ENCODE data around the gene FIGLA.

DNA sequence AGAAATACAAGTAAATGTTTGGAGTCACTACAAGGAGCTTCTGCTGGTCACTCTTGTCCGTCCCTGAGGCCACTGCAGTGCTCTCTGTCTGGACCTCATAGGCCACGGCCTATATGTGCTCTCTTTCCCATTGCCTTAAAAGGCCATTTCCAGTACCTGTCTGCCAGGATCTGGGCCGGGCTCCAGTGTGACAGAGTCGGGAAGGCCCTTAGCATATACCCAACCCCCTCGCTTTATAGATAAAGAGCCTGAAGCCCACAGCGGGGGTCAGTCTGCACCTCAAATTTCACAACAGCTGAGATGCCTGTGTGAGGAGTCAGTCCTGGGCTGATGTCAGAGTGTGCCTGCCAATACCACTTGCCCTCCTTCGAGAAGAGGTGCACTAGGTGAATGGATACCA lies 62.3 kb downstream of the FIGLA start:
- TF ChIP-seq FOXJ3 (CRISPR knock-in tag; IDR thresholded peaks at IDR 0.05; ENCODE audit: borderline replicate concordance) (no peak), CBFB (CRISPR knock-in tag; IDR thresholded peaks at IDR 0.05; ENCODE audit: low read depth) (no peak), ELF4 (CRISPR knock-in tag; IDR thresholded peaks at IDR 0.05; ENCODE audit: low read depth) (no peak), RELA (CRISPR knock-in tag; IDR thresholded peaks at IDR 0.05; ENCODE audit: borderline replicate concordance) (no peak), NR2C2 (CRISPR knock-in tag; IDR thresholded peaks at IDR 0.05) (no peak), TCF7 (CRISPR knock-in tag; IDR thresholded peaks at IDR 0.05; ENCODE audit: low read depth) (no peak), ZNF263 (CRISPR knock-in tag; IDR thresholded peaks at IDR 0.05; ENCODE audit: low read depth) (no peak), HMGA2 (CRISPR knock-in tag; IDR thresholded peaks at IDR 0.05) (no peak), ESRRA (CRISPR knock-in tag; IDR thresholded peaks at IDR 0.05; ENCODE audit: borderline replicate concordance) (no peak), ZNF416 (CRISPR knock-in tag; IDR thresholded peaks at IDR 0.05) (no peak), ZNF671 (CRISPR knock-in tag; IDR thresholded peaks at IDR 0.05) (no peak)
- TF ChIP-seq, protein P1, sequence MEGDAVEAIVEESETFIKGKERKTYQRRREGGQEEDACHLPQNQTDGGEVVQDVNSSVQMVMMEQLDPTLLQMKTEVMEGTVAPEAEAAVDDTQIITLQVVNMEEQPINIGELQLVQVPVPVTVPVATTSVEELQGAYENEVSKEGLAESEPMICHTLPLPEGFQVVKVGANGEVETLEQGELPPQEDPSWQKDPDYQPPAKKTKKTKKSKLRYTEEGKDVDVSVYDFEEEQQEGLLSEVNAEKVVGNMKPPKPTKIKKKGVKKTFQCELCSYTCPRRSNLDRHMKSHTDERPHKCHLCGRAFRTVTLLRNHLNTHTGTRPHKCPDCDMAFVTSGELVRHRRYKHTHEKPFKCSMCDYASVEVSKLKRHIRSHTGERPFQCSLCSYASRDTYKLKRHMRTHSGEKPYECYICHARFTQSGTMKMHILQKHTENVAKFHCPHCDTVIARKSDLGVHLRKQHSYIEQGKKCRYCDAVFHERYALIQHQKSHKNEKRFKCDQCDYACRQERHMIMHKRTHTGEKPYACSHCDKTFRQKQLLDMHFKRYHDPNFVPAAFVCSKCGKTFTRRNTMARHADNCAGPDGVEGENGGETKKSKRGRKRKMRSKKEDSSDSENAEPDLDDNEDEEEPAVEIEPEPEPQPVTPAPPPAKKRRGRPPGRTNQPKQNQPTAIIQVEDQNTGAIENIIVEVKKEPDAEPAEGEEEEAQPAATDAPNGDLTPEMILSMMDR (IDR thresholded peaks at IDR 0.05): no peak
- TF ChIP-seq, protein P2, sequence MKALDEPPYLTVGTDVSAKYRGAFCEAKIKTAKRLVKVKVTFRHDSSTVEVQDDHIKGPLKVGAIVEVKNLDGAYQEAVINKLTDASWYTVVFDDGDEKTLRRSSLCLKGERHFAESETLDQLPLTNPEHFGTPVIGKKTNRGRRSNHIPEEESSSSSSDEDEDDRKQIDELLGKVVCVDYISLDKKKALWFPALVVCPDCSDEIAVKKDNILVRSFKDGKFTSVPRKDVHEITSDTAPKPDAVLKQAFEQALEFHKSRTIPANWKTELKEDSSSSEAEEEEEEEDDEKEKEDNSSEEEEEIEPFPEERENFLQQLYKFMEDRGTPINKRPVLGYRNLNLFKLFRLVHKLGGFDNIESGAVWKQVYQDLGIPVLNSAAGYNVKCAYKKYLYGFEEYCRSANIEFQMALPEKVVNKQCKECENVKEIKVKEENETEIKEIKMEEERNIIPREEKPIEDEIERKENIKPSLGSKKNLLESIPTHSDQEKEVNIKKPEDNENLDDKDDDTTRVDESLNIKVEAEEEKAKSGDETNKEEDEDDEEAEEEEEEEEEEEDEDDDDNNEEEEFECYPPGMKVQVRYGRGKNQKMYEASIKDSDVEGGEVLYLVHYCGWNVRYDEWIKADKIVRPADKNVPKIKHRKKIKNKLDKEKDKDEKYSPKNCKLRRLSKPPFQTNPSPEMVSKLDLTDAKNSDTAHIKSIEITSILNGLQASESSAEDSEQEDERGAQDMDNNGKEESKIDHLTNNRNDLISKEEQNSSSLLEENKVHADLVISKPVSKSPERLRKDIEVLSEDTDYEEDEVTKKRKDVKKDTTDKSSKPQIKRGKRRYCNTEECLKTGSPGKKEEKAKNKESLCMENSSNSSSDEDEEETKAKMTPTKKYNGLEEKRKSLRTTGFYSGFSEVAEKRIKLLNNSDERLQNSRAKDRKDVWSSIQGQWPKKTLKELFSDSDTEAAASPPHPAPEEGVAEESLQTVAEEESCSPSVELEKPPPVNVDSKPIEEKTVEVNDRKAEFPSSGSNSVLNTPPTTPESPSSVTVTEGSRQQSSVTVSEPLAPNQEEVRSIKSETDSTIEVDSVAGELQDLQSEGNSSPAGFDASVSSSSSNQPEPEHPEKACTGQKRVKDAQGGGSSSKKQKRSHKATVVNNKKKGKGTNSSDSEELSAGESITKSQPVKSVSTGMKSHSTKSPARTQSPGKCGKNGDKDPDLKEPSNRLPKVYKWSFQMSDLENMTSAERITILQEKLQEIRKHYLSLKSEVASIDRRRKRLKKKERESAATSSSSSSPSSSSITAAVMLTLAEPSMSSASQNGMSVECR (CRISPR knock-in tag; IDR thresholded peaks at IDR 0.05; ENCODE audit: borderline replicate concordance): no peak
- TF ChIP-seq, protein P3, sequence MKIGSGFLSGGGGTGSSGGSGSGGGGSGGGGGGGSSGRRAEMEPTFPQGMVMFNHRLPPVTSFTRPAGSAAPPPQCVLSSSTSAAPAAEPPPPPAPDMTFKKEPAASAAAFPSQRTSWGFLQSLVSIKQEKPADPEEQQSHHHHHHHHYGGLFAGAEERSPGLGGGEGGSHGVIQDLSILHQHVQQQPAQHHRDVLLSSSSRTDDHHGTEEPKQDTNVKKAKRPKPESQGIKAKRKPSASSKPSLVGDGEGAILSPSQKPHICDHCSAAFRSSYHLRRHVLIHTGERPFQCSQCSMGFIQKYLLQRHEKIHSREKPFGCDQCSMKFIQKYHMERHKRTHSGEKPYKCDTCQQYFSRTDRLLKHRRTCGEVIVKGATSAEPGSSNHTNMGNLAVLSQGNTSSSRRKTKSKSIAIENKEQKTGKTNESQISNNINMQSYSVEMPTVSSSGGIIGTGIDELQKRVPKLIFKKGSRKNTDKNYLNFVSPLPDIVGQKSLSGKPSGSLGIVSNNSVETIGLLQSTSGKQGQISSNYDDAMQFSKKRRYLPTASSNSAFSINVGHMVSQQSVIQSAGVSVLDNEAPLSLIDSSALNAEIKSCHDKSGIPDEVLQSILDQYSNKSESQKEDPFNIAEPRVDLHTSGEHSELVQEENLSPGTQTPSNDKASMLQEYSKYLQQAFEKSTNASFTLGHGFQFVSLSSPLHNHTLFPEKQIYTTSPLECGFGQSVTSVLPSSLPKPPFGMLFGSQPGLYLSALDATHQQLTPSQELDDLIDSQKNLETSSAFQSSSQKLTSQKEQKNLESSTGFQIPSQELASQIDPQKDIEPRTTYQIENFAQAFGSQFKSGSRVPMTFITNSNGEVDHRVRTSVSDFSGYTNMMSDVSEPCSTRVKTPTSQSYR (CRISPR knock-in tag; IDR thresholded peaks at IDR 0.05): no peak

Data from WTC11 (cell line).